Neural progenitor cell (in vitro differentiated cells): ENCODE data around the gene PON2. TPM values are rescaled to one million over a fixed set of nuclear protein-coding genes. Genes with fewer than 3 reads are reported as not detected.

Source experiments
- DNase-seq: peaks from one replicate; pipeline ENCODE4 v3.0.0-alpha.2; 2016; ENCODE audit warnings: low spot score
- H2AFZ ChIP-seq: fragments of 200-600 bp; sonication (generic); replicated peaks from 2 replicates; pipeline ENCODE4 v1.6.1; 2016; ENCODE audit warnings: antibody characterized with exemption
- H3F3A ChIP-seq: fragments of 200-600 bp; sonication (generic); 2 replicates; pipeline ENCODE4 v1.6.1; 2016; ENCODE audit warnings: antibody characterized with exemption, low read depth
- H3K27ac ChIP-seq: fragments of 200-600 bp; sonication (generic); 2 replicates; pipeline ENCODE4 v1.5.1; 2016; ENCODE audit warnings: mild to moderate bottlenecking
- H3K27me3 ChIP-seq: fragments of 200-600 bp; sonication (generic); 2 replicates; pipeline ENCODE4 v1.6.1; 2016; ENCODE audit warnings: mild to moderate bottlenecking, moderate library complexity
- H3K36me3 ChIP-seq: fragments of 200-600 bp; sonication (generic); 2 replicates; pipeline ENCODE4 v1.5.1; 2016
- H3K4me1 ChIP-seq: fragments of 200-600 bp; sonication (generic); 2 replicates; pipeline ENCODE4 v1.6.1; 2016; ENCODE audit warnings: mixed run types
- H3K4me2 ChIP-seq: fragments of 200-600 bp; sonication (generic); 2 replicates; pipeline ENCODE4 v1.6.1; 2016
- H3K4me3 ChIP-seq: fragments of 200-600 bp; sonication (generic); 2 replicates; pipeline ENCODE4 v1.5.1; 2016
- H3K79me2 ChIP-seq: fragments of 200-600 bp; sonication (generic); 2 replicates; pipeline ENCODE4 v1.6.1; 2016; ENCODE audit warnings: low read depth
- H3K9ac ChIP-seq: fragments of 200-600 bp; sonication (generic); 2 replicates; pipeline ENCODE4 v1.6.1; 2016
- H3K9me3 ChIP-seq: fragments of 200-600 bp; sonication (generic); 2 replicates; pipeline ENCODE4 v1.5.1; 2016; ENCODE audit warnings: low read depth
- H4K20me1 ChIP-seq: fragments of 200-600 bp; sonication (generic); 2 replicates; pipeline ENCODE4 v1.6.1; 2016; ENCODE audit warnings: low read depth
- H3K27ac Mint-ChIP-seq: 3 replicates; pipeline ENCODE4 v1.8.0; 2021; ENCODE audit warnings: mixed read lengths
- H3K27me3 Mint-ChIP-seq: 2 replicates; pipeline ENCODE4 v1.8.0; 2022; ENCODE audit warnings: low read depth, mild to moderate bottlenecking, inconsistent platforms, moderate library complexity, mixed read lengths; ENCODE audit not compliant: insufficient read depth
- H3K36me3 Mint-ChIP-seq: 3 replicates; pipeline ENCODE4 v1.8.0; 2021; ENCODE audit warnings: mixed read lengths
- H3K4me1 Mint-ChIP-seq: 3 replicates; pipeline ENCODE4 v1.8.0; 2021; ENCODE audit warnings: mixed read lengths
- H3K4me3 Mint-ChIP-seq: 3 replicates; pipeline ENCODE4 v1.8.0; 2021; ENCODE audit warnings: mild to moderate bottlenecking, moderate library complexity, mixed read lengths
- H3K9me3 Mint-ChIP-seq: 3 replicates; pipeline ENCODE4 v1.8.0; 2020; ENCODE audit warnings: mixed read lengths
- CTCF ChIP-seq: fragments of 200-600 bp; sonication (generic); IDR thresholded peaks from 2 replicates; pipeline ENCODE4 v1.5.1; 2017; ENCODE audit warnings: antibody characterized with exemption, mild to moderate bottlenecking
- EZH2 ChIP-seq: fragments of 200-600 bp; sonication (generic); IDR thresholded peaks from 2 replicates; pipeline ENCODE4 v1.6.1; 2017; ENCODE audit warnings: antibody characterized with exemption, mild to moderate bottlenecking, moderate library complexity
- EZH2phosphoT487 ChIP-seq: fragments of 200-600 bp; sonication (generic); IDR thresholded peaks from 2 replicates; pipeline ENCODE4 v1.6.1; 2017; ENCODE audit warnings: antibody characterized with exemption
- total RNA-seq: library from RNA; depleted of rRNA; stranded (reverse); fragments of >200 nt; gene quantifications from 2 replicates; pipeline ENCODE4 v1.2.3, GENCODE V29; 2015; ENCODE audit warnings: low replicate concordance

The PON2 gene
- total RNA-seq, 1 donor from 2014 or later, result 190 TPM

- Histone ChIP-seq H2AFZ (no peak within 1 kb of the TSS), H3K27me3 (no peaks in the 10 kb centered on the region), H3K79me2 (no peaks in the 10 kb centered on the region), H3K36me3 (no peaks in the 10 kb centered on the region), H3K4me1 (peaks cover 5% of the 10 kb centered on the region), H3K9ac (no peak within 1 kb of the TSS), H3K27ac (no peak within 1 kb of the TSS), H3F3A (no peaks in the 10 kb centered on the region), H3K9me3 (no peaks in the 10 kb centered on the region), H4K20me1 (no peaks in the 10 kb centered on the region), H3K4me3 (no peak within 1 kb of the TSS), H3K4me2 (no peak within 1 kb of the TSS)
- peaks cover 4% of the 10 kb centered on the region for H3K9me3 Mint-ChIP-seq
- H3K4me1 Mint-ChIP-seq, result no peaks in the 10 kb centered on the region
- H3K27me3 Mint-ChIP-seq, result peaks cover 4% of the 10 kb centered on the region
- no peak for DNase-seq
- no peak for TF ChIP-seq EZH2phosphoT487
- no peak for TF ChIP-seq CTCF
- TF ChIP-seq EZH2, result no peak
- H3K36me3 Mint-ChIP-seq, result peaks cover 3% of the 10 kb centered on the region
- H3K27ac Mint-ChIP-seq, result no peak within 1 kb of the TSS
- no peak within 1 kb of the TSS for H3K4me3 Mint-ChIP-seq
Observed at GRCh38 chr7:95396136-95397032, 38.4 kb downstream of the PON2 start, which contains the start of gene PON3. Gene PON3, minus strand, starts transcription at chr7:95396375. Its CDS starts 25 bp downstream, at chr7:95396350.

- no peak for TF ChIP-seq EZH2
- TF ChIP-seq CTCF, result no peak
- TF ChIP-seq EZH2phosphoT487, result no peak
- Histone ChIP-seq H3K4me2 (no peak overlapping the region), H2AFZ (no peak overlapping the region)
Observed at GRCh38 chr7:95395755-95396135, 39.1 kb downstream of the PON2 start.

GRCh38 chr7:95394370-95394769 lies 40.5 kb downstream of the PON2 start:
- no peak for TF ChIP-seq CTCF
- TF ChIP-seq EZH2phosphoT487, result no peak
- TF ChIP-seq EZH2, result no peak
- Histone ChIP-seq H3K27me3 (no peaks in the 10 kb centered on the region), H3K4me1 (peaks cover 5% of the 10 kb centered on the region), H3K27ac (no peak overlapping the region), H3K9ac (no peak overlapping the region), H2AFZ (no peak overlapping the region), H3K9me3 (no peaks in the 10 kb centered on the region), H3K79me2 (no peaks in the 10 kb centered on the region), H3K4me3 (no peak overlapping the region), H3K4me2 (no peak overlapping the region), H4K20me1 (no peaks in the 10 kb centered on the region), H3F3A (no peaks in the 10 kb centered on the region), H3K36me3 (no peaks in the 10 kb centered on the region)
- Mint-ChIP-seq H3K9me3 (peaks cover 4% of the 10 kb centered on the region), H3K4me1 (no peaks in the 10 kb centered on the region), H3K27me3 (no peaks in the 10 kb centered on the region), H3K27ac (peak overlapping the region; percentile 23), H3K36me3 (no peaks in the 10 kb centered on the region), H3K4me3 (no peak overlapping the region)
- DNase-seq, result no peak

More at GRCh38 chr7:95395755-95396135, 39.1 kb downstream of the PON2 start:
- H3K27ac ChIP-seq, result no peak overlapping the region
- H3K9ac ChIP-seq, result no peak overlapping the region
- no peaks in the 10 kb centered on the region for H3F3A ChIP-seq
- H3K4me3 ChIP-seq, result no peak overlapping the region
- no peaks in the 10 kb centered on the region for H4K20me1 ChIP-seq
- no peaks in the 10 kb centered on the region for H3K27me3 ChIP-seq
- Mint-ChIP-seq H3K4me1 (no peaks in the 10 kb centered on the region), H3K36me3 (peaks cover 3% of the 10 kb centered on the region), H3K9me3 (peaks cover 4% of the 10 kb centered on the region), H3K27me3 (peaks cover 4% of the 10 kb centered on the region), H3K4me3 (no peak overlapping the region), H3K27ac (no peak overlapping the region)
- H3K79me2 ChIP-seq, result no peaks in the 10 kb centered on the region
- H3K9me3 ChIP-seq, result no peaks in the 10 kb centered on the region
- no peaks in the 10 kb centered on the region for H3K36me3 ChIP-seq
- H3K4me1 ChIP-seq, result peaks cover 5% of the 10 kb centered on the region
- DNase-seq, result no peak
